ENCODE results near the gene TMEM80. TPM values are rescaled to one million over a fixed set of nuclear protein-coding genes. Genes with fewer than 3 reads are reported as not detected.

Gene TMEM80
- total and polyA plus RNA-seq, 12 donors: 11.1 to 85.3 (median 32.8) TPM

- no peak overlapping the region for H3K27ac ChIP-seq
- TF ChIP-seq CTCF (IDR thresholded peaks at IDR 0.05) (no peak), POLR2A (IDR thresholded peaks at IDR 0.05) (no peak)
- no peak for DNase-seq
Measured at GRCh38 chr11:708511-708910, 12.9 kb downstream of the TMEM80 start.

DNA sequence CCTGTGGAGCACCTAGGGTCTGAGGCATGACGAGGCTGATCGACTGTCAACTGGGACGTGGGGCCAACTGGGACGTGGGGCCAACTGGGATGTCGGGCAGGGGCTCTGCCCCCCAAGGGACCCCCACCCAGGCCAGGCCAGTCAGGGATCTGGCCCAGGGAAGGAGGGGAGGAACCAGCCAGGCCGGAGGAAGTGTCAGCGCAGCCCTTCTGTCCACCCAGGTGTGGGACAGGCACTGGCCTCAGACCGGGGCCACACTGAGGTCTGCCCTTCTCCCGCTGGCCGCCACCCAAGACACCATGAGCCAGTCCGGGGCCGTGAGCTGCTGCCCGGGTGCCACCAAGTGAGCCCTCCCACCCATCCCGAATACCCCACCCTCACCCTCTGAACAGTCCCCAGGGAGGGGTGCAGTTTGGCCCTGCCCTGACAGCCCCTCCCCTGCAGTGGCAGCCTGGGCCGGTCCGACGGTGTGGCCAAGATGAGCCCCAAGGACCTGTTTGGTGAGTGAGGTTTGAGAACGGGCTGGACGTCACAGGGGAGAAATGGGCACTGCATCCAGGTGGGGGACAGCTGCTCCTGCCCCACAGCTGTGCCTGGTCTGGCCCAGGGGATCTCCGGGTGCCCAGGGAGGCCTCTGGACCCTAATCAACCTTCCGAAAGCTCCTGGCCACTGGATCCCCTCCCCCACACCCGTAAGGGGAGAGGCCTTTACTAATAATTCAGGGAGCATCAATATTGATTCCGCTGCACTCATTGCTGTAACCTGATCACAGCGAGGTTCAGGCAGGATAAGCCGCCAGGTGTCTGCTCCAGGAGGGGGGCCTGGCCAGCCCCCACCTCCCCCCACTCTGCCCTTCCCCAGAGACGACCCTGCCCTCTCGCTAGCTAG lies 13.7 kb downstream of the TMEM80 start:
- H3K4me1 ChIP-seq (replicated peaks in 1 of 2): peaks cover 18 to 20% of the 10 kb centered on the region in 2 donors
- intact Hi-C loops (cut with DNase I): no loop called here
- no peaks in the 10 kb centered on the region for H3K9me3 ChIP-seq (replicated peaks in 1 of 3)
- TF ChIP-seq POLR2A (IDR thresholded peaks at IDR 0.05): no peak
- TF ChIP-seq CTCF (IDR thresholded peaks at IDR 0.05): no peak
- H3K27me3 ChIP-seq: no peaks in the 10 kb centered on the region
- H3K4me3 ChIP-seq: no peak overlapping the region
- H3K36me3 ChIP-seq (replicated peaks in 1 of 2): no peaks in the 10 kb centered on the region
- H3K27ac ChIP-seq: no peak overlapping the region
- WGBS, 4 donors: 52 to 79% (median 70%) methylated on average over 8 to 27 of the region's 27 CpGs
- no peak for DNase-seq

More at GRCh38 chr11:708511-708910, 12.9 kb downstream of the TMEM80 start:
- peaks cover 18 to 20% of the 10 kb centered on the region in 2 donors for H3K4me1 ChIP-seq (replicated peaks in 1 of 2)
- 79 to 100% (median 87%) methylated on average over 2 to 7 of the region's 7 CpGs for WGBS, 4 donors
- intact Hi-C loops (cut with DNase I): no loop called here
- H3K27me3 ChIP-seq: no peaks in the 10 kb centered on the region
- H3K9me3 ChIP-seq (replicated peaks in 1 of 3): no peaks in the 10 kb centered on the region
- H3K36me3 ChIP-seq (replicated peaks in 1 of 2): no peaks in the 10 kb centered on the region
- H3K4me3 ChIP-seq: no peak overlapping the region

- Histone ChIP-seq H3K4me1 (replicated peaks in 1 of 2) (no peaks in the 10 kb centered on the region), H3K4me3 (no peak overlapping the region), H3K27me3 (no peaks in the 10 kb centered on the region), H3K36me3 (replicated peaks in 1 of 2) (no peaks in the 10 kb centered on the region), H3K27ac (no peak overlapping the region), H3K9me3 (replicated peaks in 1 of 3) (no peaks in the 10 kb centered on the region)
- intact Hi-C loops (cut with DNase I): no loop called here
- 90 to 98% (median 96%) methylated on average over 6 of the region's 6 CpGs for WGBS, 4 donors
- DNase-seq: no peak
- TF ChIP-seq CTCF (IDR thresholded peaks at IDR 0.05): no peak
- no peak for TF ChIP-seq POLR2A (IDR thresholded peaks at IDR 0.05)
Measured at GRCh38 chr11:714436-714835, 18.8 kb downstream of the TMEM80 start.

- H3K27me3 ChIP-seq: peaks cover 13% of the 10 kb centered on the region
- TF ChIP-seq CTCF (IDR thresholded peaks at IDR 0.05) (no peak), POLR2A (IDR thresholded peaks at IDR 0.05) (no peak)
- H3K4me1 ChIP-seq (replicated peaks in 1 of 2): peaks cover 4 to 7% of the 10 kb centered on the region in 2 donors
- H3K9me3 ChIP-seq (replicated peaks in 1 of 3): no peaks in the 10 kb centered on the region
- DNase-seq: no peak
- intact Hi-C loops (cut with DNase I): loop anchor here (5.0 to 10.0 kb wide), 3 partner anchors 57 to 167 kb away; no protein-coding TSS in a partner anchor
- no peak overlapping the region for H3K27ac ChIP-seq
- H3K36me3 ChIP-seq (replicated peaks in 1 of 2): no peaks in the 10 kb centered on the region
- 73 to 80% (median 77%) methylated on average over 26 to 34 of the region's 34 CpGs for WGBS, 4 donors
- no peak overlapping the region for H3K4me3 ChIP-seq
Measured at GRCh38 chr11:719214-720016, 23.8 kb downstream of the TMEM80 start.

Data from adrenal gland (tissue), 12 donors.